ENCODE data around the gene ANKRD65. TPM values are rescaled to one million over a fixed set of nuclear protein-coding genes. Genes with fewer than 3 reads are reported as not detected.

The ANKRD65 gene
- total RNA-seq, 1 experiment from 2014 or later = not detected

GRCh38 chr1:1425753-1426495 lies 4.8 kb upstream of the ANKRD65 start:
- BruUV-seq (replicated peaks) = no TSS peak
- Histone ChIP-seq H3K9me3 (ENCODE audit: control insufficient read depth in 1 of 2, insufficient read depth in 1 of 2, low read depth in 1 of 2, low read length in 2 of 2) (no peaks in the 10 kb centered on the region), H4K20me1 (ENCODE audit: insufficient read depth) (no peaks in the 10 kb centered on the region), H3K27me3 (ENCODE audit: insufficient read depth, low read length) (no peaks in the 10 kb centered on the region), H3K27ac (ENCODE audit: low read depth, low read length) (no peak overlapping the region), H3K9me2 (ENCODE audit: insufficient read depth) (no peaks in the 10 kb centered on the region), H3K4me3 (replicated peaks in 1 of 2; ENCODE audit: low read depth in 1 of 2, low read length in 2 of 2) (no peak overlapping the region), H3K36me3 (ENCODE audit: control insufficient read depth in 1 of 2, insufficient read depth in 2 of 2, low read length in 2 of 2) (no peaks in the 10 kb centered on the region), H3K9ac (ENCODE audit: low read length) (no peak overlapping the region), H3K4me2 (ENCODE audit: low read length) (no peak overlapping the region), H3K79me2 (ENCODE audit: insufficient read depth, low read length) (no peaks in the 10 kb centered on the region), H2AFZ (ENCODE audit: low read depth, low read length, poor library complexity, severe bottlenecking) (no peak overlapping the region), H3K4me1 (ENCODE audit: control insufficient read depth in 1 of 2, insufficient read depth in 2 of 2, low read length in 2 of 2) (peaks cover 26 to 55% of the 10 kb centered on the region in 2 experiments)
- DNase-seq (ENCODE audit: low read depth, low spot score) (no peak), ATAC-seq (peak; percentile 30; the same call in 1 of the 2 replicates)
- intact Hi-C loops (cut with micrococcal nuclease) = no loop called here
- CTCF ChIA-PET = no interaction called here
- RAD21 ChIA-PET (ENCODE audit: low non-redundant PET in 1 of 2, low total read pairs in 2 of 2, uncharacterized antibody in 2 of 2, unreplicated experiment in 2 of 2) = no interaction called here
- POLR2A ChIA-PET = no interaction called here
- no peak for TF ChIP-seq ZNF274 (IDR thresholded peaks at IDR 0.05; ENCODE audit: low read depth, low read length)
- no peak for TF ChIP-seq ZFX (IDR thresholded peaks at IDR 0.05)

GRCh38 chr1:1425426-1425752 lies 4.3 kb upstream of the ANKRD65 start:
- no peaks in the 10 kb centered on the region for H3K36me3 ChIP-seq (ENCODE audit: control insufficient read depth in 1 of 2, insufficient read depth in 2 of 2, low read length in 2 of 2)
- BruUV-seq (replicated peaks) = no TSS peak
- ChIA-PET CTCF (no interaction called here), RAD21 (ENCODE audit: low non-redundant PET in 1 of 2, low total read pairs in 2 of 2, uncharacterized antibody in 2 of 2, unreplicated experiment in 2 of 2) (interaction anchor here in 1 of 2 experiments (0.9 kb wide), 1 partner anchor 9 kb away, joined by 3 read pairs; no protein-coding TSS in a partner anchor), POLR2A (no interaction called here)
- H3K4me2 ChIP-seq (ENCODE audit: low read length) = no peak overlapping the region
- no peak overlapping the region for H3K4me3 ChIP-seq (replicated peaks in 1 of 2; ENCODE audit: low read depth in 1 of 2, low read length in 2 of 2)
- H3K27ac ChIP-seq (ENCODE audit: low read depth, low read length) = no peak overlapping the region
- DNase-seq (ENCODE audit: low read depth, low spot score) (no peak), ATAC-seq (no peak)
- intact Hi-C loops (cut with micrococcal nuclease) = no loop called here
- H3K9ac ChIP-seq (ENCODE audit: low read length) = no peak overlapping the region
- no peak overlapping the region for H2AFZ ChIP-seq (ENCODE audit: low read depth, low read length, poor library complexity, severe bottlenecking)
- TF ChIP-seq RAD21 (IDR thresholded peaks at IDR 0.05; ENCODE audit: low read depth) (no peak), CTCF (IDR thresholded peaks at IDR 0.05 in 2 of 3, conservative IDR thresholded peaks at IDR 0.05 in 1 of 3; ENCODE audit: borderline replicate concordance in 1 of 3, insufficient read depth in 1 of 3, low read depth in 2 of 3, low read length in 2 of 3) (no peak), CBX3 (IDR thresholded peaks at IDR 0.05; ENCODE audit: low read depth) (no peak), TCF7L2 (IDR thresholded peaks at IDR 0.05; ENCODE audit: borderline replicate concordance, extremely low read depth, insufficient read depth, insufficient read length) (no peak), CEBPB (IDR thresholded peaks at IDR 0.05; ENCODE audit: low read depth) (no peak), EZH2phosphoT487 (IDR thresholded peaks at IDR 0.05; ENCODE audit: borderline replicate concordance) (no peak), ELF1 (IDR thresholded peaks at IDR 0.05; ENCODE audit: borderline replicate concordance, low read depth) (no peak), SRF (IDR thresholded peaks at IDR 0.05; ENCODE audit: low read depth) (no peak), ATF3 (IDR thresholded peaks at IDR 0.05) (no peak), JUND (IDR thresholded peaks at IDR 0.05) (no peak), POLR2A (IDR thresholded peaks at IDR 0.05; ENCODE audit: borderline replicate concordance, extremely low read depth, insufficient read depth, insufficient read length) (no peak)
- H3K9me3 ChIP-seq (ENCODE audit: control insufficient read depth in 1 of 2, insufficient read depth in 1 of 2, low read depth in 1 of 2, low read length in 2 of 2) = no peaks in the 10 kb centered on the region
- no peaks in the 10 kb centered on the region for H3K9me2 ChIP-seq (ENCODE audit: insufficient read depth)
- no peaks in the 10 kb centered on the region for H3K27me3 ChIP-seq (ENCODE audit: insufficient read depth, low read length)
- peaks cover 23 to 50% of the 10 kb centered on the region in 2 experiments for H3K4me1 ChIP-seq (ENCODE audit: control insufficient read depth in 1 of 2, insufficient read depth in 2 of 2, low read length in 2 of 2)
- H3K79me2 ChIP-seq (ENCODE audit: insufficient read depth, low read length) = no peaks in the 10 kb centered on the region
- H4K20me1 ChIP-seq (ENCODE audit: insufficient read depth) = no peaks in the 10 kb centered on the region
